ENCODE data around the gene IGSF5. TPM values are rescaled to one million over a fixed set of nuclear protein-coding genes. Genes with fewer than 3 reads are reported as not detected.
"Not testable (repeated sequence)": the region's sequence is repeated elsewhere in the genome, so short reads cannot be mapped to it uniquely, and the experiment has no call there.

Gene IGSF5
- polyA plus RNA-seq (2013, experiment 1 of 2), result 1.0 TPM
- 0.97 TPM for polyA plus RNA-seq (2013, experiment 2 of 2)

GRCh38 chr21:39744883-39745282 is at the start of gene IGSF5:
Gene IGSF5, plus strand, starts transcription at chr21:39745183. Its CDS starts 327 bp downstream, at chr21:39745510.
- not testable (repeated sequence) for H4K8ac ChIP-seq (ENCODE audit: low read depth, low read length); H3K4ac ChIP-seq (ENCODE audit: low read depth, low read length); H3K4me2 ChIP-seq (ENCODE audit: low read length); H3K23ac ChIP-seq (ENCODE audit: low read length); H2AK5ac ChIP-seq (ENCODE audit: low read length); DNase-seq; H3K27ac ChIP-seq (ENCODE audit: low read depth, low read length); H3K4me3 ChIP-seq (ENCODE audit: low read length); H3K79me2 ChIP-seq (ENCODE audit: control insufficient read depth, insufficient read depth, low read length); H2BK5ac ChIP-seq (ENCODE audit: low read length); H3K36me3 ChIP-seq (ENCODE audit: control insufficient read depth, insufficient read depth, low read length); H4K5ac ChIP-seq (ENCODE audit: low read length); H3K4me1 ChIP-seq (ENCODE audit: control insufficient read depth, low read depth, low read length); H3K56ac ChIP-seq (ENCODE audit: low read length); H3K79me1 ChIP-seq (ENCODE audit: low read length); H2BK15ac ChIP-seq (replicated peaks; ENCODE audit: low read depth); H3K18ac ChIP-seq (ENCODE audit: low read length); H3K9ac ChIP-seq (ENCODE audit: low read length); H2BK120ac ChIP-seq (ENCODE audit: low read depth, low read length); H3K27me3 ChIP-seq (ENCODE audit: insufficient read depth, low read length, poor library complexity)
- WGBS (ENCODE audit: extremely low coverage, insufficient coverage, low lambda C conversion rate), result no CpG with 5 or more reads among the region's 4 CpGs

- H3K18ac ChIP-seq (ENCODE audit: low read length), result no peak overlapping the region
- no peak overlapping the region for H4K5ac ChIP-seq (ENCODE audit: low read length)
- H3K4me3 ChIP-seq (ENCODE audit: low read length), result no peak overlapping the region
- H3K79me2 ChIP-seq (ENCODE audit: control insufficient read depth, insufficient read depth, low read length), result no peaks in the 10 kb centered on the region
- H3K27ac ChIP-seq (ENCODE audit: low read depth, low read length), result no peak overlapping the region
- no peak overlapping the region for H2BK120ac ChIP-seq (ENCODE audit: low read depth, low read length)
- H2AK5ac ChIP-seq (ENCODE audit: low read length), result no peak overlapping the region
- no peak overlapping the region for H2BK15ac ChIP-seq (replicated peaks; ENCODE audit: low read depth)
- H2BK5ac ChIP-seq (ENCODE audit: low read length), result no peak overlapping the region
- no peaks in the 10 kb centered on the region for H3K4me1 ChIP-seq (ENCODE audit: control insufficient read depth, low read depth, low read length)
- no peaks in the 10 kb centered on the region for H3K79me1 ChIP-seq (ENCODE audit: low read length)
- H3K36me3 ChIP-seq (ENCODE audit: control insufficient read depth, insufficient read depth, low read length), result no peaks in the 10 kb centered on the region
- H3K27me3 ChIP-seq (ENCODE audit: insufficient read depth, low read length, poor library complexity), result no peaks in the 10 kb centered on the region
- H3K4ac ChIP-seq (ENCODE audit: low read depth, low read length), result no peak overlapping the region
- H3K23ac ChIP-seq (ENCODE audit: low read length), result no peak overlapping the region
- H4K8ac ChIP-seq (ENCODE audit: low read depth, low read length), result no peak overlapping the region
- H3K9ac ChIP-seq (ENCODE audit: low read length), result no peak overlapping the region
- DNase-seq, result no peak
- no CpG with 5 or more reads among the region's 7 CpGs for WGBS (ENCODE audit: extremely low coverage, insufficient coverage, low lambda C conversion rate)
- no peak overlapping the region for H3K4me2 ChIP-seq (ENCODE audit: low read length)
- H3K56ac ChIP-seq (ENCODE audit: low read length), result no peak overlapping the region
Measured at GRCh38 chr21:39696196-39696595, 48.8 kb upstream of the IGSF5 start.

- H4K5ac ChIP-seq (ENCODE audit: low read length), result no peak overlapping the region
Measured at GRCh38 chr21:39696618-39697017, 48.4 kb upstream of the IGSF5 start.

GRCh38 chr21:39700318-39700717 is 44.7 kb upstream of the IGSF5 start:
- DNase-seq, result no peak
- Histone ChIP-seq H3K4ac (ENCODE audit: low read depth, low read length) (no peak overlapping the region), H3K56ac (ENCODE audit: low read length) (no peak overlapping the region), H3K27ac (ENCODE audit: low read depth, low read length) (no peak overlapping the region), H2AK5ac (ENCODE audit: low read length) (no peak overlapping the region), H3K4me2 (ENCODE audit: low read length) (no peak overlapping the region), H2BK5ac (ENCODE audit: low read length) (no peak overlapping the region), H3K79me2 (ENCODE audit: control insufficient read depth, insufficient read depth, low read length) (no peaks in the 10 kb centered on the region), H3K18ac (ENCODE audit: low read length) (no peak overlapping the region), H3K36me3 (ENCODE audit: control insufficient read depth, insufficient read depth, low read length) (no peaks in the 10 kb centered on the region), H3K27me3 (ENCODE audit: insufficient read depth, low read length, poor library complexity) (no peaks in the 10 kb centered on the region), H3K23ac (ENCODE audit: low read length) (no peak overlapping the region), H3K9ac (ENCODE audit: low read length) (no peak overlapping the region), H3K4me1 (ENCODE audit: control insufficient read depth, low read depth, low read length) (no peaks in the 10 kb centered on the region), H3K4me3 (ENCODE audit: low read length) (no peak overlapping the region), H2BK120ac (ENCODE audit: low read depth, low read length) (no peak overlapping the region), H4K5ac (ENCODE audit: low read length) (no peak overlapping the region), H2BK15ac (replicated peaks; ENCODE audit: low read depth) (no peak overlapping the region), H4K8ac (ENCODE audit: low read depth, low read length) (no peak overlapping the region), H3K79me1 (ENCODE audit: low read length) (no peaks in the 10 kb centered on the region)
- no CpG with 5 or more reads among the region's 2 CpGs for WGBS (ENCODE audit: extremely low coverage, insufficient coverage, low lambda C conversion rate)

More at GRCh38 chr21:39696618-39697017, 48.4 kb upstream of the IGSF5 start:
- Histone ChIP-seq H3K4ac (ENCODE audit: low read depth, low read length) (no peak overlapping the region), H3K4me2 (ENCODE audit: low read length) (no peak overlapping the region), H4K8ac (ENCODE audit: low read depth, low read length) (no peak overlapping the region), H3K79me2 (ENCODE audit: control insufficient read depth, insufficient read depth, low read length) (no peaks in the 10 kb centered on the region), H3K36me3 (ENCODE audit: control insufficient read depth, insufficient read depth, low read length) (no peaks in the 10 kb centered on the region), H3K9ac (ENCODE audit: low read length) (no peak overlapping the region), H2BK15ac (replicated peaks; ENCODE audit: low read depth) (no peak overlapping the region), H3K79me1 (ENCODE audit: low read length) (no peaks in the 10 kb centered on the region), H3K27me3 (ENCODE audit: insufficient read depth, low read length, poor library complexity) (no peaks in the 10 kb centered on the region), H3K56ac (ENCODE audit: low read length) (no peak overlapping the region), H2BK120ac (ENCODE audit: low read depth, low read length) (no peak overlapping the region), H3K27ac (ENCODE audit: low read depth, low read length) (no peak overlapping the region), H3K18ac (ENCODE audit: low read length) (no peak overlapping the region), H3K4me3 (ENCODE audit: low read length) (no peak overlapping the region), H3K23ac (ENCODE audit: low read length) (no peak overlapping the region), H2AK5ac (ENCODE audit: low read length) (no peak overlapping the region), H2BK5ac (ENCODE audit: low read length) (no peak overlapping the region), H3K4me1 (ENCODE audit: control insufficient read depth, low read depth, low read length) (no peaks in the 10 kb centered on the region)
- no peak for DNase-seq
- no CpG with 5 or more reads among the region's 4 CpGs for WGBS (ENCODE audit: extremely low coverage, insufficient coverage, low lambda C conversion rate)

- WGBS (ENCODE audit: extremely low coverage, insufficient coverage, low lambda C conversion rate), result no CpG with 5 or more reads among the region's 1 CpG
Measured at GRCh38 chr21:39703578-39703977, 41.4 kb upstream of the IGSF5 start.

GRCh38 chr21:39705849-39706248 is 39.1 kb upstream of the IGSF5 start:
- H3K23ac ChIP-seq (ENCODE audit: low read length), result no peak overlapping the region
- no peak overlapping the region for H3K56ac ChIP-seq (ENCODE audit: low read length)

More at GRCh38 chr21:39703578-39703977, 41.4 kb upstream of the IGSF5 start:
- H4K8ac ChIP-seq (ENCODE audit: low read depth, low read length), result no peak overlapping the region
- H2BK15ac ChIP-seq (replicated peaks; ENCODE audit: low read depth), result no peak overlapping the region
- H3K79me2 ChIP-seq (ENCODE audit: control insufficient read depth, insufficient read depth, low read length), result no peaks in the 10 kb centered on the region
- H3K36me3 ChIP-seq (ENCODE audit: control insufficient read depth, insufficient read depth, low read length), result no peaks in the 10 kb centered on the region
- H4K5ac ChIP-seq (ENCODE audit: low read length), result no peak overlapping the region
- no peak overlapping the region for H2BK120ac ChIP-seq (ENCODE audit: low read depth, low read length)
- no peak overlapping the region for H3K4me2 ChIP-seq (ENCODE audit: low read length)
- DNase-seq, result no peak
- H2AK5ac ChIP-seq (ENCODE audit: low read length), result no peak overlapping the region
- H2BK5ac ChIP-seq (ENCODE audit: low read length), result no peak overlapping the region
- no peak overlapping the region for H3K23ac ChIP-seq (ENCODE audit: low read length)
- no peak overlapping the region for H3K56ac ChIP-seq (ENCODE audit: low read length)
- no peaks in the 10 kb centered on the region for H3K79me1 ChIP-seq (ENCODE audit: low read length)
- peaks cover 2% of the 10 kb centered on the region for H3K4me1 ChIP-seq (ENCODE audit: control insufficient read depth, low read depth, low read length)
- H3K18ac ChIP-seq (ENCODE audit: low read length), result no peak overlapping the region
- H3K4ac ChIP-seq (ENCODE audit: low read depth, low read length), result no peak overlapping the region
- H3K27ac ChIP-seq (ENCODE audit: low read depth, low read length), result no peak overlapping the region
- no peaks in the 10 kb centered on the region for H3K27me3 ChIP-seq (ENCODE audit: insufficient read depth, low read length, poor library complexity)
- peak overlapping the region; percentile 8 for H3K4me3 ChIP-seq (ENCODE audit: low read length)
- no peak overlapping the region for H3K9ac ChIP-seq (ENCODE audit: low read length)

More at GRCh38 chr21:39705849-39706248, 39.1 kb upstream of the IGSF5 start:
- Histone ChIP-seq H3K79me2 (ENCODE audit: control insufficient read depth, insufficient read depth, low read length) (no peaks in the 10 kb centered on the region), H2BK120ac (ENCODE audit: low read depth, low read length) (no peak overlapping the region), H3K4me2 (ENCODE audit: low read length) (no peak overlapping the region), H3K4ac (ENCODE audit: low read depth, low read length) (no peak overlapping the region), H3K18ac (ENCODE audit: low read length) (no peak overlapping the region), H3K79me1 (ENCODE audit: low read length) (no peaks in the 10 kb centered on the region), H2AK5ac (ENCODE audit: low read length) (no peak overlapping the region), H2BK5ac (ENCODE audit: low read length) (no peak overlapping the region), H3K4me1 (ENCODE audit: control insufficient read depth, low read depth, low read length) (peaks cover 2% of the 10 kb centered on the region), H3K9ac (ENCODE audit: low read length) (no peak overlapping the region), H4K5ac (ENCODE audit: low read length) (no peak overlapping the region), H4K8ac (ENCODE audit: low read depth, low read length) (no peak overlapping the region), H3K4me3 (ENCODE audit: low read length) (no peak overlapping the region), H3K36me3 (ENCODE audit: control insufficient read depth, insufficient read depth, low read length) (no peaks in the 10 kb centered on the region), H3K27me3 (ENCODE audit: insufficient read depth, low read length, poor library complexity) (no peaks in the 10 kb centered on the region), H3K27ac (ENCODE audit: low read depth, low read length) (no peak overlapping the region), H2BK15ac (replicated peaks; ENCODE audit: low read depth) (no peak overlapping the region)
- WGBS (ENCODE audit: extremely low coverage, insufficient coverage, low lambda C conversion rate), result no CpG with 5 or more reads among the region's 2 CpGs
- DNase-seq, result no peak

Measured in mesendoderm (in vitro differentiated cells).